Astrocyte of the spinal cord (primary cell): Measurements from ENCODE around the gene ZNF552.
"Not testable (repeated sequence)": the region's sequence is repeated elsewhere in the genome, so short reads cannot be mapped to it uniquely, and the experiment has no call there.

Source experiments
- DNase-seq: peaks from one replicate; pipeline ENCODE4 v3.0.0; 2011; ENCODE audit warnings: low read depth, low spot score
- H3K4me3 ChIP-seq: 2 replicates; pipeline ENCODE4 v1.5.1; 2011; ENCODE audit warnings: low read depth, mild to moderate bottlenecking, low read length, moderate library complexity
- in situ Hi-C: cut with HindIII; loops from 2 replicates; pipeline ENCODE4 v1.10.0; 2017; ENCODE audit warnings: low sequenced_read_pairs
- TF ChIP-seq, protein P1 (sequence below): IDR thresholded peaks from 2 replicates; pipeline ENCODE4 v1.5.1; 2012; ENCODE audit warnings: low read depth, mild to moderate bottlenecking, low read length, inconsistent platforms

ZNF552 gene

DNA sequence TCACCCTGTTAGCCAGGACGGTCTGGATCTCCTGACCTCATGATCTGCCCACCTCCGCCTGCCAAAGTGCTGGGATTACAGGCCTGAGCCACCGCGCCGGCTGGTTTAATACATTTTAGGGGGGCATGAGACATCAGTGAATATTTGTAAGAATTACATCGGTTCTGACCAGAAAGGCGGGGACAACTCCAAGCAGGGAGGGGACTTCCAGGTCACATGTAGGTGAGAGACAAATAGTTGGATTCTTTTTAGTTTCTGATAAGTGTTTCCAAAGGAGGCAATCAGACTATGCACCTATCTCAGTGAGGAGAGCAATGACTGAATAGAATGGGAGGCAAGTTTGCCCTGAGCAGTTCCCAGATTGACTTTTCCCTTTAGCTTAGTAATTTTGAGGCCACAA lies 3.7 kb upstream of the ZNF552 start:
- no peak overlapping the region for H3K4me3 ChIP-seq
- TF ChIP-seq, protein P1, sequence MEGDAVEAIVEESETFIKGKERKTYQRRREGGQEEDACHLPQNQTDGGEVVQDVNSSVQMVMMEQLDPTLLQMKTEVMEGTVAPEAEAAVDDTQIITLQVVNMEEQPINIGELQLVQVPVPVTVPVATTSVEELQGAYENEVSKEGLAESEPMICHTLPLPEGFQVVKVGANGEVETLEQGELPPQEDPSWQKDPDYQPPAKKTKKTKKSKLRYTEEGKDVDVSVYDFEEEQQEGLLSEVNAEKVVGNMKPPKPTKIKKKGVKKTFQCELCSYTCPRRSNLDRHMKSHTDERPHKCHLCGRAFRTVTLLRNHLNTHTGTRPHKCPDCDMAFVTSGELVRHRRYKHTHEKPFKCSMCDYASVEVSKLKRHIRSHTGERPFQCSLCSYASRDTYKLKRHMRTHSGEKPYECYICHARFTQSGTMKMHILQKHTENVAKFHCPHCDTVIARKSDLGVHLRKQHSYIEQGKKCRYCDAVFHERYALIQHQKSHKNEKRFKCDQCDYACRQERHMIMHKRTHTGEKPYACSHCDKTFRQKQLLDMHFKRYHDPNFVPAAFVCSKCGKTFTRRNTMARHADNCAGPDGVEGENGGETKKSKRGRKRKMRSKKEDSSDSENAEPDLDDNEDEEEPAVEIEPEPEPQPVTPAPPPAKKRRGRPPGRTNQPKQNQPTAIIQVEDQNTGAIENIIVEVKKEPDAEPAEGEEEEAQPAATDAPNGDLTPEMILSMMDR, result no peak
- in situ Hi-C loops, result no loop called here
- no peak for DNase-seq

DNA sequence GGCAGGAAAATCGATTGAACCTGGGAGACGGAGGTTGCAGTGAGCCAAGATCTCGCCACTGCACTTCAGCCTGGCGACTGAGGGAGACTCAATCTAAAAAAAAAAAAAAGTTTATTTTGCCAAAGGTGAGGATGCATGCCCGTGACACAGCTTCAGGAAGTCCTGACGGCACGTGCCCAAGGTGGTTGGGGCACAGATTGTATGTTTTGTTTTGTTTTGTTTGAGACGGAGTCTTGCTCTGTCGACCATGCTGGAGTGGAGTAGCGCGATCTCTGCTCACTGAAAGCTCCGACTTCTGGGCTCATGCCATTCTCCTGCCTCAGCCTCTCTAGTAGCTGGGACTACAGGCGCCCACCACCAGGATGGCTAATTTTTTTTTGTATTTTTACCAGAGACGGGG lies 3.3 kb upstream of the ZNF552 start:
- no peak for DNase-seq
- H3K4me3 ChIP-seq, result no peak overlapping the region
- in situ Hi-C loops, result no loop called here
- TF ChIP-seq, protein P1, result no peak

DNA sequence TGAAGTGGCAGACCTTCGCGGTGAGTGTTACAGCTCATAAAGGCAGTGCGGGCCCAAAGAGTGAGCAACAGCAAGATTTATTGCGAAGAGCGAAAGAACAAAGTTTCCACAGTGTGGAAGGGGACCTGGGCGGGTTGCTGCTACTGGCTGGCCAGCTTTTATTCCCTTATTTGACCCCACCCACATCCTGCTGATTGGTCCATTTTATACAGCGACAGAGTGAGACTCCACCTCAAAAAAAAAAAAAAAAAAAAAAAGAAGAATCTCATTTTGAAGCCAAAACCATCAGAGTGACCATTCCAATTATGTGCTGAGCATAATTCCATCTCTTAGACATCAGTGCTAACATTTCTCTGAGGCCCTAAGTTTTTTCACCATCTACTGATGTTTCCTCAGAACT lies 1.9 kb upstream of the ZNF552 start:
- in situ Hi-C loops, result no loop called here
- TF ChIP-seq, protein P1, result no peak
- no peak overlapping the region for H3K4me3 ChIP-seq
- DNase-seq, result no peak

DNA sequence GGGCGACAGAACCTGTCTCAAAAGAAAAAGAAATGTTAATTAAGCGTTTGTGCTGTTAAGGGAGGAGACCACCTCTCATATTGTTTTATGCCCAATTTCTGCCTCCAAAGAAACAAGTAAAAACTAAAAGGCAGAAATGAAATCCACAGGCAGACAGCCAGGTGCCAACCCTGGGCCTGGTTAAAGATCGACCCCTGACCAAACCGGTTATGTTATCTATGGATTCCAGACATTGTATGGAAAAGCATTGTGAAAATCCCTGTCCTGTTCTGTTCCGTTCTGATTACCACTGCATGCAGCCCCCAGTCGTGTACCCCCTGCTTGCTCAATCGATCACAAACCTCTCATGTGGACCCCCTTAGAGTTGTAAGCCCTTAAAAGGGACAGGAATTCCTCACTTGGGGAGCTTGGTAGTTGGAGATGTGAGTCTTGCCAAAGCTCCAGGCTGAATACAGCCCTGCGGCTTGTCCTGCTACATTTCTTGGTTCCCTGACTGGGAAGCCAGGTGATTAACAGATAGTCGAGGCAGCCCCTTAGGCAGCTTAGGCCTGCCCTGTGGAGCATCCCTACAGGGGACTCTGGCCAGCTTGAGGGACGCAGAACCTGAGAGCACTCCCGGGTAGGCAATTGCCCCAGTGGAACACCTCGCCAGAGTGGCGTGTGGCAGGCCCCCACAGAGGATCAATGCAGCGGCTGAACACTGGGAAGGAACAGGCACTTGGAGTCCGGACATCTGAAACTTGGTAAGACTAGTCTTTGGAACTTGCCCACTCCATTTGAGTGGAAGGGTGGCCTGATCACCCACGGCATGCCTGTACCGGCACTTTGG lies 748 bp upstream of the ZNF552 start:
- no peak for DNase-seq
- TF ChIP-seq, protein P1, result no peak
- in situ Hi-C loops, result no loop called here
- H3K4me3 ChIP-seq, result no peak overlapping the region

DNA sequence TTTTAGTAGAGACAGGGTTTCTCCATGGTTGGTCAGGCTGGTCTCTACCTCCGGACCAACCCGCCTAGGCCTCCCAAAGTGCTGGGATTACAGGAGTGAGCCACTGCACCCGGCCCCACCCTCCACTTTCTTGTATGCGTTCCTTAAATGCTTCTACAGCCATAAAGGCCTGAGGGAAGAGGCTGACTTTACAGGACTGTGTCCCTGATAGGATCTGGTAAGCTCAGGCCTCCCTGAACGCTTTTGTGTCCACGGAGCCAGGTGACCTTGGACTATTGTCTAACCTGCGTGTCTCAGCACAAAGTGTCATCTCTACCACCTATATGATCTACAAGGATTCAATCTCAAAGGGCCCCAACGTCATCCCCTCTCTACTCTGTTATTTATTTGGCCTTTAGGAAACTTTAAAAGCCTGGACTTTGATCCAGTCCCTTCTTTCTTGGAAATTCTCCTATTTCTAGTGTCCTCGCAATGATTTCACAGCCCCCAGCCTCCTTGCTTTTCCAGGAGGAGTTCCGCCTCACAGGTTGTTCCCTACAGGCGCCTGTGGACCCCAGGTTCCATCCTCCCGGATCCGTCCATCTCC lies 701 bp downstream of the ZNF552 start:
- DNase-seq, result no peak
- in situ Hi-C loops, result no loop called here
- peak overlapping the region; percentile 87 for H3K4me3 ChIP-seq
- TF ChIP-seq, protein P1, result no peak

DNA sequence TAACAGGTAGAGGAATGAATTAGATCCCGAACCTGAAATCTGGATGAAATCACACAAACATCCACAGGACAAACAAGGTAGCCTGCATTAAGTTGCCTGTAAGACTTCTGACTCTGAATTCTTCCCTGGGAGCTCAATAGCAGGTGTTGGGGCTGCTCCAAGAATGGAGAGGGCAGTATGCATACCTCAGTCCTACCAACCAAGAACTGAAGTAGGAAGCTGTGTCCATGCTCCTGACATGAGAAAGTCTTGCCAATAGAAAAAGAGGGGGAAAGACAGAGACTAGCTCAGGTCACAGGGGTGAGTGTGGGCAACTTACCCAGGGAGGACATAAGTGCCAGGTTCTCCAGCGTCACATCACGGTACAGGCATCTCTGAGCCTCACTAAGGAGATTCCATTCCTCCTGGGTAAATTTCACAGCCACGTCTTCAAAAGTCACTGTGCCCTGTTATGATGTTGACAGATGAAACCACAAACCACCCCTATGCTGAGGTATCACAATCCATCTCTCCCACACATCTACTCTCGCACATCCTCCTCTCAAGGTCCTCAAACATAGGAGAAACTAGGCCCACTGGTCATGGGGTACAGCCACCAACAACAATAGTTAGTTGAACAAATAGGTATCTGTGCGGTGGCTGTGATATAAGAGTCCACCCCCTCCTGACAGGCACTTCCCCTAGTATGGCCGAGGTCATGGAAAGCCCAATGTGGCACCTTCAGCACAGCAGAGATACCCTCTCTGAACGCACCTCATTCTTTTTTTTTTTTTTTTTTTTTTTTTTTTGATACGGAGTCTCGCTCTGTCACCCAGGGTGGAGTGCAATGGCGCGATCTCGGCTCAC lies 1.5 kb downstream of the ZNF552 start:
- in situ Hi-C loops, DNase-seq, H3K4me3 ChIP-seq: not testable (repeated sequence)

DNA sequence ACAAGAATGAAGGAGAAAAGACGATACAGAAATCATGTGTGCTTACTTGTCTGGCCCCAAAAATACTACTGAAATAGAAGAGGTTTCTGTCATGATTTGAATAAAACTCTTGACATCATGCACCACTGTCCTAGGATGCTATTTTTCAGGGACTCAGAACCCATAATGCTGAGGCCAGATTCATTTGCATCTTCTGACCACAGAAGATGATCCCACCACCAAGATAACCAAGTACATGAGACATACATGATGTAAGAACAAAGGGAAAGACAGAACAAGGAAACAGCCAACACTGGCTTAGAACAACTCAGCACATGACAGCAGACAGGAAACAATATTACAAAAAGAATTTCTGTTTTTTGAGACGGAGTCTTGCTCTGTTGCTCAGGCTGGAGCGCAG lies 2.5 kb downstream of the ZNF552 start:
- TF ChIP-seq, protein P1, result no peak
- DNase-seq, result no peak
- in situ Hi-C loops, result no loop called here
- H3K4me3 ChIP-seq, result no peak overlapping the region

DNA sequence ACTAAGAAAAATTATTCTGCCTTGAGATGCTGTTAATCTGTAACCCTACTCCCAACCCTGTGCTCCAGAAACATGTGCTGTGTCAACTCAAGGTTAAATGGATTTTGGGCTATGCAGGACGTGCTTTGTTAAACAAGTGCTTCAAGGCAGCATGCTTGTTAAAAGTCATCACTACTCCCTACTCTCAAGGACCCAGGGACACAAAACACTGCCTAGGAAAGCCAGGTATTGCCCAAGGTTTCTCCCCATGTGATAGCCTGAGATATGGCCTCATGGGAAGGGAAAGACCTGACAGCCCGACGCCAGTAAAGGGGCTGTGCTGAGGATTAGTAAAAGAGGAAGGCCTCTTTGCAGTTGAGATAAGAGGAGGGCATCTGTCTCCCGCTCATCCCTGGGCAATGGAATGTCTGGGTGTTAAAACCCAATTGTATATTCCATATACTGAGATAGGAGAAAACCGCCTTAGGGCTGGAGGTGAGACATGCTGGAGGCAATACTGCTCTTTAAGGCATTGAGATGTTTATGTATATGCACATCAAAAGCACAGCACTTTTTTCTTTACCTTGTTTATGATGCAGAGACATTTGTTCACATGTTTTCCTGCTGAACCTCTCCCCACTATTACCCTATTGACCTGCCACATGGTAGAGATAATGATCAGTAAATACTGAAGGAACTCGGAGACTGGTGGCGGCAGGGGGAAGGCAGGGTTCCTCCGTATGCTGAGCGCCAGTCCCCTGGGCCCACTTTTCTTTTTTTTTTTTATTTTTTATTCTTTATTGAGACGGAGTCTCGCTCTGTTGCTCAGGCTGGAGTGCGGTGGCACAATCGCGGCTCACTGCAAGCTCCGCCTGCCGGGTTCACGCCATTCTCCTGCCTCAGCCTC lies 4.1 kb downstream of the ZNF552 start:
- H3K4me3 ChIP-seq, in situ Hi-C loops: not testable (repeated sequence)

More for the DNA sequence above, 4.1 kb downstream of the ZNF552 start:
- not testable (repeated sequence) for DNase-seq
